K562 (cell line): ENCODE measurements around the gene ZNF865. TPM values are rescaled to one million over a fixed set of nuclear protein-coding genes. Genes with fewer than 3 reads are reported as not detected.

ENCODE experiments used
- CBX2 ChIP-seq: fragments of 200-600 bp; sonication (generic); IDR thresholded peaks from one replicate; pipeline ENCODE4 v1.6.1; 2012; ENCODE audit warnings: mild to moderate bottlenecking, low read length, inconsistent platforms; ENCODE audit not compliant: insufficient read depth, poor library complexity, severe bottlenecking
- CEBPB ChIP-seq: fragments of 450-650 bp; IDR thresholded peaks from 2 replicates; pipeline ENCODE4 v1.6.1; 2016; ENCODE audit warnings: missing genetic modification characterization, missing compliant biosample characterization
- DIDO1 ChIP-seq: fragments of 450-650 bp; IDR thresholded peaks from 2 replicates; pipeline ENCODE4 v1.6.1; 2016; ENCODE audit warnings: low read depth, missing biosample characterization, missing genetic modification characterization
- ELF4 ChIP-seq: fragments of 450-650 bp; formaldehyde crosslinking; IDR thresholded peaks from 2 replicates; pipeline ENCODE4 v1.4.0; 2022; ENCODE audit warnings: missing genetic modification characterization
- ERF ChIP-seq: fragments of 450-650 bp; formaldehyde crosslinking; IDR thresholded peaks from 2 replicates; pipeline ENCODE4 v1.4.0; 2020; ENCODE audit warnings: mild to moderate bottlenecking, mixed read lengths
- GATAD2A ChIP-seq: fragments of 450-650 bp; IDR thresholded peaks from 2 replicates; pipeline ENCODE4 v1.6.1; 2017
- KDM1A ChIP-seq, 2 experiments: fragments of 450-650 bp; IDR thresholded peaks; 2 replicates each; pipeline ENCODE4 v1.6.1; 2016; ENCODE audit warnings: mild to moderate bottlenecking in 2 of 2
- KLF10 ChIP-seq: fragments of 250-450 bp; sonication (Bioruptor Pico); IDR thresholded peaks from 2 replicates; pipeline ENCODE4 v1.6.1; 2021; ENCODE audit warnings: matching md5 sums
- LARP7 ChIP-seq: fragments of 450-650 bp; IDR thresholded peaks from 2 replicates; pipeline ENCODE4 v1.6.1; 2016
- MAFF ChIP-seq: IDR thresholded peaks from 2 replicates; pipeline ENCODE4 v1.6.1; 2012; ENCODE audit warnings: low read length, improper control_type of control experiment
- MEF2D ChIP-seq: conservative IDR thresholded peaks from 2 replicates; pipeline ENCODE4 v1.6.1; 2016; ENCODE audit warnings: low read depth, missing genetic modification characterization, missing compliant biosample characterization
- POU5F1 ChIP-seq: fragments of 150-350 bp; IDR thresholded peaks from 2 replicates; pipeline ENCODE4 v1.6.1; 2014; ENCODE audit warnings: borderline replicate concordance, low read length, low read depth, mild to moderate bottlenecking; ENCODE audit not compliant: partially characterized antibody
- PTRF ChIP-seq: fragments of 450-650 bp; IDR thresholded peaks from 2 replicates; pipeline ENCODE4 v1.6.1; 2016; ENCODE audit warnings: mild to moderate bottlenecking, missing genetic modification characterization, missing compliant biosample characterization
- SRF ChIP-seq, 2 experiments: fragments of 250-450, 450-650 bp in 1 of 2; sonication (Bioruptor Pico) in 1 of 2; sonication (generic) in 1 of 2; formaldehyde crosslinking; IDR thresholded peaks; 2 replicates each; pipeline versions ENCODE4 v1.5.0 to v1.5.1; 2020 to 2022; ENCODE audit warnings: mild to moderate bottlenecking in 1 of 2, missing genetic modification reagents in 1 of 2
- SUPT5H ChIP-seq: fragments of 450-650 bp; IDR thresholded peaks from 2 replicates; pipeline ENCODE4 v1.6.1; 2016
- ZNF121 ChIP-seq: sonication (generic); formaldehyde crosslinking; conservative IDR thresholded peaks from 2 replicates; pipeline ENCODE4 v1.8.0; 2022; ENCODE audit warnings: missing genetic modification reagents
- ZNF324 ChIP-seq: fragments of 250-450 bp; sonication (Bioruptor Pico); IDR thresholded peaks from 2 replicates; pipeline ENCODE4 v1.4.0; 2020; ENCODE audit warnings: mild to moderate bottlenecking
- ZNF77 ChIP-seq: fragments of 250-450 bp; sonication (Bioruptor Pico); IDR thresholded peaks from 2 replicates; pipeline ENCODE4 v1.5.0; 2020
- ZSCAN29 ChIP-seq: fragments of 450-650 bp; IDR thresholded peaks from 2 replicates; pipeline ENCODE4 v1.6.1; 2017
- polyA plus RNA-seq, 8 experiments: library from polyadenylated mRNA; depleted of rRNA in 4 of 8; stranded (reverse) in 5 of 8; unstranded in 3 of 8; fragments of >200 nt; fragmentation: Nextera tagmentation in 2 of 8; fragmentation: Illumina TruSeq in 1 of 8; extraction: Ambion mirVana in 2 of 8; extraction: Trizol in 1 of 8; gene quantifications; 2 replicates each; pipeline versions ENCODE4 v1.2.1 to v1.2.3, GENCODE V29; 2011 to 2014; ENCODE audit warnings: inconsistent platforms in 1 of 8, missing spikeins in 1 of 8
- total RNA-seq, 7 experiments: library from RNA; depleted of rRNA in 6 of 7; stranded (reverse); fragments of >200 nt in 6 of 7; fragmentation: Illumina TruSeq in 2 of 7; extraction: Trizol in 2 of 7; gene quantifications; 2 replicates each; pipeline versions ENCODE4 v1.2.1 to v1.2.3, GENCODE V29; 2011 to 2021; ENCODE audit warnings: low replicate concordance in 1 of 7
- TF ChIP-seq, protein P1 (sequence below): fragments of 450-650 bp; formaldehyde crosslinking; IDR thresholded peaks from 2 replicates; pipeline ENCODE4 v1.4.0; 2020; ENCODE audit warnings: mild to moderate bottlenecking, moderate library complexity
- TF ChIP-seq, protein P2 (sequence below), 3 experiments: fragments of 200-800 bp in 1 of 3; sonication (Bioruptor generic) in 1 of 3; sonication (generic) in 1 of 3; formaldehyde crosslinking in 1 of 3; IDR thresholded peaks; 2 replicates each; pipeline versions ENCODE4 v1.6.1 to v1.8.0; 2016 to 2022; ENCODE audit warnings: mild to moderate bottlenecking in 2 of 3, missing compliant biosample characterization in 2 of 3, missing genetic modification characterization in 2 of 3, missing genetic modification reagents in 1 of 3
- TF ChIP-seq, protein P3 (sequence below): fragments of 250-450 bp; sonication (Bioruptor Pico); IDR thresholded peaks from 2 replicates; pipeline ENCODE4 v1.4.0; 2020; ENCODE audit warnings: mild to moderate bottlenecking, moderate library complexity
- TF ChIP-seq, protein P4 (sequence below), 2 experiments: IDR thresholded peaks; 2 replicates each; pipeline ENCODE4 v1.6.1; 2011; ENCODE audit warnings: borderline replicate concordance in 1 of 2, control low read depth in 1 of 2, low read depth in 1 of 2, low read length in 1 of 2, mild to moderate bottlenecking in 1 of 2, mixed read lengths in 1 of 2, moderate library complexity in 1 of 2; ENCODE audit not compliant: insufficient read depth in 1 of 2, insufficient read length in 1 of 2, poor library complexity in 1 of 2, severe bottlenecking in 1 of 2; ENCODE audit errors: extremely low read depth in 1 of 2

ZNF865 gene
- total and polyA plus RNA-seq, 9 of the 15 experiments (the other 6 are each of a cell fraction or from before 2014, with no cell fraction given): 0.40 to 18.8 (median 1.6) TPM; not detected in 2

DNA sequence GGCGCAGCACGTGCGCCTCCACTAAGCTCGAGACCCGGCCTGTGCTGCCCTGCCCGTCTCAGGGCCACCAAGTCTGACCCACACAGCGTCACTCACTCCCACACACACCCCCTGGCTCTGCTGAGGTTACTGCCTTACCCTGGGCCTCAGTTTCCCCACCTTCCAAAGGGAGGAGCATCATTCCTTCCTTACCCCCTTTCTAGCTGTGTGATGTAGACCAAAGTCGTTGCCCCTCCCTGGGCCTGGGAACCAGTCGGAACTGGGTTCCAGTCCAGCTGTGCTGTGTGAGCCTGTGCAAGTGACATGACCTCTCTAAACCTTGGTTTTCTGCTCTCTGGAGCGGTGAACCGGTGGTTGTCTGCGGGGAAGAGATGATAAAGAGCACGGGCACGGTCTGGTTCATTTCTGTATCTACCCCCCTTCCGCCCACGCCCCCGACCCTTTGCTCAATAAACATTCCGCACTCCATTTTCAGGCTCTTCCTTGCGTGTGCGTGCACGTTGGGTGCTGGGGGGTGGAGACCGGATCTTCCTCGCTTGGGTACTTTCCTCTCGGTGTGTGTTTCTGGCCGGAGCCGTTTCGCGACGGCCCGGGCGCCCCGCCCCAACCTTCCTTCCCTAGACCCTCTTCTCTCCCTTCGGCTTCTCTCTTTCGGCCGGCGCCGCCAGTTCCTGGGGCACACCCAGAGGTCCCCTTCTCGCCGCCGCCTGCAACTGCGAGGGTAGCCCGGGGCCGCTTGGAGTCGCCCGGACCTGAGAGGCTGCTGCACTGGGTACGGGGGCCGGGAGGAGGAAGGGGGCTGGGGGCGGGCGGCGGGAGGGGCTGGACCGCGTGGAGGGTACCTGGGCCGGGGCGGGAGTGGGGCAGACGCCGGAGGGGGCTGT, 37.8 kb downstream of the ZNF865 start, which contains the start of gene ZNF581 (continued):
- TF ChIP-seq MAFF (no peak), ZNF121 (CRISPR knock-in tag) (no peak), LARP7 (no peak), GATAD2A (peak; percentile 80), ZSCAN29 (no peak), ERF (peak; percentile 73; the same call in 1 of the 2 replicates), ZNF77 (no peak), POU5F1 (no peak), MEF2D (tag) (0 out of 2 replicates have a peak, but pooled peaks have one; percentile 35), PTRF (tag) (no peak), CEBPB (no peak), DIDO1 (peak; percentile 92), SUPT5H (peak; percentile 68), KDM1A (IDR thresholded peaks at IDR 0.05) (no peak; a peak in 1 of 4 replicates), KLF10 (CRISPR knock-in tag) (no peak), ELF4 (CRISPR knock-in tag) (no peak), SRF (CRISPR knock-in tag; IDR thresholded peaks at IDR 0.05) (0 out of 4 replicates have a peak, but pooled peaks of 1 of the 2 experiments have one; percentile 11), CBX2 (no peak), ZNF324 (CRISPR knock-in tag) (no peak)
- TF ChIP-seq, protein P1, sequence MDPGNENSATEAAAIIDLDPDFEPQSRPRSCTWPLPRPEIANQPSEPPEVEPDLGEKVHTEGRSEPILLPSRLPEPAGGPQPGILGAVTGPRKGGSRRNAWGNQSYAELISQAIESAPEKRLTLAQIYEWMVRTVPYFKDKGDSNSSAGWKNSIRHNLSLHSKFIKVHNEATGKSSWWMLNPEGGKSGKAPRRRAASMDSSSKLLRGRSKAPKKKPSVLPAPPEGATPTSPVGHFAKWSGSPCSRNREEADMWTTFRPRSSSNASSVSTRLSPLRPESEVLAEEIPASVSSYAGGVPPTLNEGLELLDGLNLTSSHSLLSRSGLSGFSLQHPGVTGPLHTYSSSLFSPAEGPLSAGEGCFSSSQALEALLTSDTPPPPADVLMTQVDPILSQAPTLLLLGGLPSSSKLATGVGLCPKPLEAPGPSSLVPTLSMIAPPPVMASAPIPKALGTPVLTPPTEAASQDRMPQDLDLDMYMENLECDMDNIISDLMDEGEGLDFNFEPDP: no peak
- TF ChIP-seq, protein P2, sequence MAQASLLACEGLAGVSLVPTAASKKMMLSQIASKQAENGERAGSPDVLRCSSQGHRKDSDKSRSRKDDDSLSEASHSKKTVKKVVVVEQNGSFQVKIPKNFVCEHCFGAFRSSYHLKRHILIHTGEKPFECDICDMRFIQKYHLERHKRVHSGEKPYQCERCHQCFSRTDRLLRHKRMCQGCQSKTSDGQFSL (CRISPR knock-in tag; IDR thresholded peaks at IDR 0.05): peak; percentile 89
- TF ChIP-seq, protein P2 (tag; IDR thresholded peaks at IDR 0.05): peak in 1 of 2 experiments; percentile 73; a peak in 2 of 4 replicates
- TF ChIP-seq, protein P3, sequence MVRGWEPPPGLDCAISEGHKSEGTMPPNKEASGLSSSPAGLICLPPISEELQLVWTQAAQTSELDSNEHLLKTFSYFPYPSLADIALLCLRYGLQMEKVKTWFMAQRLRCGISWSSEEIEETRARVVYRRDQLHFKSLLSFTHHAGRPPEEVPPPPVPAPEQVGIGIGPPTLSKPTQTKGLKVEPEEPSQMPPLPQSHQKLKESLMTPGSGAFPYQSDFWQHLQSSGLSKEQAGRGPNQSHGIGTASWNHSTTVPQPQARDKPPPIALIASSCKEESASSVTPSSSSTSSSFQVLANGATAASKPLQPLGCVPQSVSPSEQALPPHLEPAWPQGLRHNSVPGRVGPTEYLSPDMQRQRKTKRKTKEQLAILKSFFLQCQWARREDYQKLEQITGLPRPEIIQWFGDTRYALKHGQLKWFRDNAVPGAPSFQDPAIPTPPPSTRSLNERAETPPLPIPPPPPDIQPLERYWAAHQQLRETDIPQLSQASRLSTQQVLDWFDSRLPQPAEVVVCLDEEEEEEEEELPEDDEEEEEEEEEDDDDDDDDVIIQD (CRISPR knock-in tag): no peak
- TF ChIP-seq, protein P4, sequence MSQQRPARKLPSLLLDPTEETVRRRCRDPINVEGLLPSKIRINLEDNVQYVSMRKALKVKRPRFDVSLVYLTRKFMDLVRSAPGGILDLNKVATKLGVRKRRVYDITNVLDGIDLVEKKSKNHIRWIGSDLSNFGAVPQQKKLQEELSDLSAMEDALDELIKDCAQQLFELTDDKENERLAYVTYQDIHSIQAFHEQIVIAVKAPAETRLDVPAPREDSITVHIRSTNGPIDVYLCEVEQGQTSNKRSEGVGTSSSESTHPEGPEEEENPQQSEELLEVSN (IDR thresholded peaks at IDR 0.05; ENCODE audit: borderline replicate concordance in 1 of 2, extremely low read depth in 1 of 2, insufficient read depth in 1 of 2, insufficient read length in 1 of 2, low read depth in 1 of 2, low read length in 1 of 2, poor library complexity in 1 of 2, severe bottlenecking in 1 of 2): peak in 1 of 2 experiments; percentile 48
